ENCODE results near the gene LCMT1. TPM values are rescaled to one million over a fixed set of nuclear protein-coding genes. Genes with fewer than 3 reads are reported as not detected.
"Not testable (repeated sequence)": the region's sequence is repeated elsewhere in the genome, so short reads cannot be mapped to it uniquely, and the experiment has no call there.

Gene LCMT1
- total RNA-seq, 2 experiments from 2014 or later, result 39.0 to 50.7 TPM

- no peaks in the 10 kb centered on the region for H3K27me3 Mint-ChIP-seq
- peak; percentile 86 for DNase-seq
- peak overlapping the region; percentile 82 for H3K27ac Mint-ChIP-seq
- H3K36me3 Mint-ChIP-seq (ENCODE audit: low read depth), result peaks cover 8% of the 10 kb centered on the region
- H3K9me3 Mint-ChIP-seq, result no peaks in the 10 kb centered on the region
- peak overlapping the region; percentile 90 for H3K4me3 Mint-ChIP-seq
- H3K4me1 Mint-ChIP-seq, result peaks cover 38% of the 10 kb centered on the region
- CTCF ChIA-PET, result interaction anchor here (0.9 to 3.1 kb wide), 9 partner anchors 17 to 119 kb away, joined by 3 to 20 read pairs (median 4); no protein-coding TSS in a partner anchor
- POLR2A ChIA-PET, result interaction anchor here (0.6 to 8.0 kb wide), 14 partner anchors 10 to 377 kb away, joined by 3 to 112 read pairs (median 5); no protein-coding TSS in a partner anchor
These were observed 4.7 kb upstream of the LCMT1 start for GRCh38 chr16:25106567-25107465.

GRCh38 chr16:25107466-25107792 lies 4.1 kb upstream of the LCMT1 start:
- peaks cover 43% of the 10 kb centered on the region for H3K4me1 Mint-ChIP-seq
- DNase-seq, result no peak
- H3K36me3 Mint-ChIP-seq (ENCODE audit: low read depth), result peaks cover 8% of the 10 kb centered on the region
- peak overlapping the region; percentile 82 for H3K27ac Mint-ChIP-seq
- no peaks in the 10 kb centered on the region for H3K27me3 Mint-ChIP-seq
- ChIA-PET CTCF (interaction anchor here (1.0 to 3.1 kb wide), 8 partner anchors 47 to 118 kb away, joined by 3 to 20 read pairs (median 6); no protein-coding TSS in a partner anchor), POLR2A (interaction anchor here (0.6 to 8.0 kb wide), 13 partner anchors 10 to 377 kb away, joined by 3 to 112 read pairs (median 6); no protein-coding TSS in a partner anchor)
- H3K4me3 Mint-ChIP-seq, result peak overlapping the region; percentile 90
- H3K9me3 Mint-ChIP-seq, result no peaks in the 10 kb centered on the region

GRCh38 chr16:25108054-25108453 lies 3.5 kb upstream of the LCMT1 start:
- Mint-ChIP-seq H3K36me3 (ENCODE audit: low read depth) (peaks cover 8% of the 10 kb centered on the region), H3K4me3 (peak overlapping the region; percentile 90), H3K27ac (peak overlapping the region; percentile 82), H3K4me1 (peaks cover 47% of the 10 kb centered on the region), H3K9me3 (no peaks in the 10 kb centered on the region), H3K27me3 (no peaks in the 10 kb centered on the region)
- peak; percentile 49 for DNase-seq
- CTCF ChIA-PET, result interaction anchor here (0.6 to 3.1 kb wide), 6 partner anchors 51 to 117 kb away, joined by 3 to 20 read pairs (median 7); no protein-coding TSS in a partner anchor
- POLR2A ChIA-PET, result interaction anchor here (1.3 to 8.0 kb wide), 6 partner anchors 9 to 77 kb away, joined by 4 to 112 read pairs (median 6); no protein-coding TSS in a partner anchor

- ChIA-PET POLR2A (interaction anchor here (0.9 to 8.0 kb wide), 10 partner anchors 16 to 571 kb away, joined by 3 to 112 read pairs (median 10); partner anchors contain the start of genes ARHGAP17, RBBP6 and ZKSCAN2), CTCF (interaction anchor here (0.8 to 5.2 kb wide), 7 partner anchors 52 to 203 kb away, joined by 3 to 26 read pairs (median 5); partner anchors contain the start of gene ARHGAP17)
- Mint-ChIP-seq H3K27ac (no peak overlapping the region), H3K9me3 (no peaks in the 10 kb centered on the region), H3K27me3 (no peaks in the 10 kb centered on the region), H3K4me1 (peaks cover 58% of the 10 kb centered on the region), H3K36me3 (ENCODE audit: low read depth) (peaks cover 15% of the 10 kb centered on the region), H3K4me3 (no peak overlapping the region)
- no peak for DNase-seq
These were observed 1.9 kb upstream of the LCMT1 start for GRCh38 chr16:25109643-25110042.

GRCh38 chr16:25110387-25110947 lies 1.1 kb upstream of the LCMT1 start:
- ChIA-PET CTCF (interaction anchor here (0.8 to 5.2 kb wide), 7 partner anchors 43 to 204 kb away, joined by 3 to 26 read pairs (median 5); partner anchors contain the start of gene ARHGAP17), POLR2A (interaction anchor here (0.6 to 8.0 kb wide), 11 partner anchors 9 to 572 kb away, joined by 3 to 112 read pairs (median 14); partner anchors contain the start of genes ARHGAP17, RBBP6 and ZKSCAN2)
- Mint-ChIP-seq H3K9me3 (no peaks in the 10 kb centered on the region), H3K36me3 (ENCODE audit: low read depth) (peaks cover 23% of the 10 kb centered on the region), H3K27me3 (no peaks in the 10 kb centered on the region), H3K27ac (peak overlapping the region; percentile 97), H3K4me3 (peak overlapping the region; percentile 93), H3K4me1 (peaks cover 66% of the 10 kb centered on the region)
- DNase-seq, result peak; percentile 42

- ChIA-PET POLR2A (no interaction called here), CTCF (interaction anchor here (5.2 kb wide), 1 partner anchor 111 kb away, joined by 26 read pairs; no protein-coding TSS in a partner anchor)
- H3K4me3 Mint-ChIP-seq, result no peak overlapping the region
- no peak overlapping the region for H3K27ac Mint-ChIP-seq
- peaks cover 25% of the 10 kb centered on the region for H3K36me3 Mint-ChIP-seq (ENCODE audit: low read depth)
- H3K4me1 Mint-ChIP-seq, result peaks cover 45% of the 10 kb centered on the region
- no peak for DNase-seq
- no peaks in the 10 kb centered on the region for H3K9me3 Mint-ChIP-seq
- no peaks in the 10 kb centered on the region for H3K27me3 Mint-ChIP-seq
These were observed 2.6 kb downstream of the LCMT1 start for GRCh38 chr16:25114121-25114520.

GRCh38 chr16:25118851-25119578 lies 7.5 kb downstream of the LCMT1 start:
- ChIA-PET POLR2A (interaction anchor here (0.6 to 2.2 kb wide), 2 partner anchors 8 to 57 kb away, joined by 3 to 5 read pairs; partner anchors contain the start of gene LCMT1), CTCF (interaction anchor here (0.5 to 2.2 kb wide), 2 partner anchors 11 to 106 kb away, joined by 3 to 7 read pairs; no protein-coding TSS in a partner anchor)
- Mint-ChIP-seq H3K27me3 (no peaks in the 10 kb centered on the region), H3K4me3 (no peak overlapping the region), H3K9me3 (no peaks in the 10 kb centered on the region), H3K27ac (no peak overlapping the region), H3K36me3 (ENCODE audit: low read depth) (peaks cover 24% of the 10 kb centered on the region), H3K4me1 (peaks cover 19% of the 10 kb centered on the region)
- DNase-seq, result no peak

- ChIA-PET CTCF (interaction anchor here (3.9 kb wide), 1 partner anchor 104 kb away, joined by 15 read pairs; no protein-coding TSS in a partner anchor), POLR2A (interaction anchor here (1.2 kb wide), 1 partner anchor 10 kb away, joined by 4 read pairs; the partner anchor contains the start of gene LCMT1)
- DNase-seq, result no peak
- peaks cover 2% of the 10 kb centered on the region for H3K36me3 Mint-ChIP-seq (ENCODE audit: low read depth)
- peaks cover 21% of the 10 kb centered on the region for H3K4me1 Mint-ChIP-seq
- H3K27me3 Mint-ChIP-seq, result no peaks in the 10 kb centered on the region
- H3K9me3 Mint-ChIP-seq, result no peaks in the 10 kb centered on the region
- no peak overlapping the region for H3K27ac Mint-ChIP-seq
- no peak overlapping the region for H3K4me3 Mint-ChIP-seq
These were observed 10.5 kb downstream of the LCMT1 start for GRCh38 chr16:25121824-25122600.

- Mint-ChIP-seq H3K4me3 (no peak overlapping the region), H3K27me3 (no peaks in the 10 kb centered on the region), H3K36me3 (ENCODE audit: low read depth) (no peaks in the 10 kb centered on the region), H3K27ac (no peak overlapping the region), H3K4me1 (peaks cover 36% of the 10 kb centered on the region), H3K9me3 (no peaks in the 10 kb centered on the region)
- POLR2A ChIA-PET, result no interaction called here
- CTCF ChIA-PET, result interaction anchor here (1.3 to 3.9 kb wide), 2 partner anchors 8 to 101 kb away, joined by 3 to 15 read pairs; no protein-coding TSS in a partner anchor
- DNase-seq, result no peak
These were observed 13.0 kb downstream of the LCMT1 start for GRCh38 chr16:25124503-25124902.

GRCh38 chr16:25126086-25126666 lies 14.6 kb downstream of the LCMT1 start:
- not testable (repeated sequence) for H3K27me3 Mint-ChIP-seq; H3K9me3 Mint-ChIP-seq; DNase-seq; H3K27ac Mint-ChIP-seq; H3K4me3 Mint-ChIP-seq; H3K36me3 Mint-ChIP-seq (ENCODE audit: low read depth)
- H3K4me1 Mint-ChIP-seq, result peaks cover 36% of the 10 kb centered on the region
- ChIA-PET POLR2A (interaction anchor here (1.8 to 2.0 kb wide), 2 partner anchors 14 to 77 kb away, joined by 5 to 7 read pairs; partner anchors contain the start of gene LCMT1), CTCF (interaction anchor here (0.6 to 3.4 kb wide), 6 partner anchors 14 to 107 kb away, joined by 3 to 63 read pairs (median 3); partner anchors contain the start of gene LCMT1)

- peak; percentile 55 for DNase-seq
- H3K4me1 Mint-ChIP-seq, result peaks cover 33% of the 10 kb centered on the region
- no peaks in the 10 kb centered on the region for H3K27me3 Mint-ChIP-seq
- no peaks in the 10 kb centered on the region for H3K36me3 Mint-ChIP-seq (ENCODE audit: low read depth)
- ChIA-PET POLR2A (interaction anchor here (1.8 to 2.0 kb wide), 2 partner anchors 15 to 78 kb away, joined by 5 to 7 read pairs; partner anchors contain the start of gene LCMT1), CTCF (interaction anchor here (0.6 to 3.4 kb wide), 6 partner anchors 15 to 107 kb away, joined by 3 to 63 read pairs (median 3); partner anchors contain the start of gene LCMT1)
- H3K9me3 Mint-ChIP-seq, result no peaks in the 10 kb centered on the region
- no peak overlapping the region for H3K27ac Mint-ChIP-seq
- no peak overlapping the region for H3K4me3 Mint-ChIP-seq
These were observed 15.3 kb downstream of the LCMT1 start for GRCh38 chr16:25126820-25127232.
